ENCODE data around the gene MSANTD4.

DNA sequence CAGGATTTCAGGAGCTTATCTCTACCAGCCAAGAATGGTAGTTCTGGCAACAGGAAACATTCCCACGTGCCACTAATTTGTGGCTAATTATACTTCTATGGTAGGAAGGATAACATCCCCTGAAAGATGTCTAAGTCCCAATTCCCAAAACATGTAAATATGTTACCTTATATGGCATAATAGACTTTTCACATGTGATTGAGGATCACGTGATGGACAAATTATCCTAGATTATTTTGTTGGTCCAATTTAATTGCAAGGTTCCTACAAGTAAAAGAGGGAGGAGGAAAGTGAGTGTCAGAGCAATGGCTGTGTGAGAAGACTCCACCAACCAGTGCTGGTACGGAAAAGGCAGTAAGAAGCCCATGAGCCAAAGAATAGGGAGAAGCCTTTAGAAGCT is 9.9 kb upstream of the MSANTD4 start:
- TF ChIP-seq, protein P1, sequence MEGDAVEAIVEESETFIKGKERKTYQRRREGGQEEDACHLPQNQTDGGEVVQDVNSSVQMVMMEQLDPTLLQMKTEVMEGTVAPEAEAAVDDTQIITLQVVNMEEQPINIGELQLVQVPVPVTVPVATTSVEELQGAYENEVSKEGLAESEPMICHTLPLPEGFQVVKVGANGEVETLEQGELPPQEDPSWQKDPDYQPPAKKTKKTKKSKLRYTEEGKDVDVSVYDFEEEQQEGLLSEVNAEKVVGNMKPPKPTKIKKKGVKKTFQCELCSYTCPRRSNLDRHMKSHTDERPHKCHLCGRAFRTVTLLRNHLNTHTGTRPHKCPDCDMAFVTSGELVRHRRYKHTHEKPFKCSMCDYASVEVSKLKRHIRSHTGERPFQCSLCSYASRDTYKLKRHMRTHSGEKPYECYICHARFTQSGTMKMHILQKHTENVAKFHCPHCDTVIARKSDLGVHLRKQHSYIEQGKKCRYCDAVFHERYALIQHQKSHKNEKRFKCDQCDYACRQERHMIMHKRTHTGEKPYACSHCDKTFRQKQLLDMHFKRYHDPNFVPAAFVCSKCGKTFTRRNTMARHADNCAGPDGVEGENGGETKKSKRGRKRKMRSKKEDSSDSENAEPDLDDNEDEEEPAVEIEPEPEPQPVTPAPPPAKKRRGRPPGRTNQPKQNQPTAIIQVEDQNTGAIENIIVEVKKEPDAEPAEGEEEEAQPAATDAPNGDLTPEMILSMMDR (IDR thresholded peaks at IDR 0.05) = no peak
- TF ChIP-seq POLR2A (IDR thresholded peaks at IDR 0.05) = no peak
